ENCODE measurements around the gene ITGB2. TPM values are rescaled to one million over a fixed set of nuclear protein-coding genes. Genes with fewer than 3 reads are reported as not detected.

Gene ITGB2
- total RNA-seq, 4 donors from 2014 or later = 20.2 to 46.8 (median 21.0) TPM

- H3K4me3 ChIP-seq = peak overlapping the region; percentile 7 to 10
- intact Hi-C loops (cut with DNase I; ENCODE audit: low total_unique reads) = no loop called here
- DNase-seq = peak; percentile 69 to 74
- H3K9me3 ChIP-seq = no peaks in the 10 kb centered on the region
- TF ChIP-seq POLR2A (IDR thresholded peaks at IDR 0.05) (no peak), CTCF (IDR thresholded peaks at IDR 0.05) (no peak)
- peaks cover 3 to 8% of the 10 kb centered on the region in 2 donors for H3K4me1 ChIP-seq
- no peaks in the 10 kb centered on the region for H3K27me3 ChIP-seq
- peak overlapping the region; percentile 59 to 64 for H3K27ac ChIP-seq
- no peaks in the 10 kb centered on the region for H3K36me3 ChIP-seq
These were observed 45.7 kb upstream of the ITGB2 start for GRCh38 chr21:44966135-44967081.

- Histone ChIP-seq H3K27ac (no peak overlapping the region), H3K27me3 (no peaks in the 10 kb centered on the region), H3K4me1 (peaks cover 3 to 10% of the 10 kb centered on the region in 2 donors), H3K36me3 (no peaks in the 10 kb centered on the region), H3K9me3 (no peaks in the 10 kb centered on the region), H3K4me3 (no peak overlapping the region)
- TF ChIP-seq CTCF (IDR thresholded peaks at IDR 0.05) (no peak), POLR2A (IDR thresholded peaks at IDR 0.05) (no peak)
- intact Hi-C loops (cut with DNase I; ENCODE audit: low total_unique reads) = no loop called here
- DNase-seq = no peak
These were observed 44.7 kb upstream of the ITGB2 start for GRCh38 chr21:44965251-44966022.

GRCh38 chr21:44964381-44964780, 43.7 kb upstream of the ITGB2 start:
- no peak for DNase-seq
- intact Hi-C loops (cut with DNase I; ENCODE audit: low total_unique reads) = no loop called here
- peaks cover 11 to 21% of the 10 kb centered on the region in 2 donors for H3K4me1 ChIP-seq
- H3K27me3 ChIP-seq = no peaks in the 10 kb centered on the region
- no peaks in the 10 kb centered on the region for H3K9me3 ChIP-seq
- H3K36me3 ChIP-seq = no peaks in the 10 kb centered on the region
- no peak for TF ChIP-seq CTCF (IDR thresholded peaks at IDR 0.05)
- no peak for TF ChIP-seq POLR2A (IDR thresholded peaks at IDR 0.05)
- H3K27ac ChIP-seq = no peak overlapping the region
- H3K4me3 ChIP-seq = no peak overlapping the region

GRCh38 chr21:44962403-44962966, 41.8 kb upstream of the ITGB2 start:
- H3K27me3 ChIP-seq = no peaks in the 10 kb centered on the region
- H3K9me3 ChIP-seq = no peaks in the 10 kb centered on the region
- no peaks in the 10 kb centered on the region for H3K36me3 ChIP-seq
- peak in 1 of 2 donors; percentile 60 for DNase-seq
- TF ChIP-seq CTCF (IDR thresholded peaks at IDR 0.05) (no peak), POLR2A (IDR thresholded peaks at IDR 0.05) (no peak)
- H3K4me3 ChIP-seq = no peak overlapping the region
- H3K4me1 ChIP-seq = peaks cover 13 to 32% of the 10 kb centered on the region in 2 donors
- H3K27ac ChIP-seq = peak overlapping the region; percentile 71 to 76
- intact Hi-C loops (cut with DNase I; ENCODE audit: low total_unique reads) = no loop called here
